SW480 (cell line): ENCODE results near the gene FAM107B.

ENCODE experiments used
- DNase-seq: peaks from one replicate; pipeline ENCODE4 v3.0.0-alpha.2; 2016; ENCODE audit warnings: low spot score

FAM107B gene

DNA sequence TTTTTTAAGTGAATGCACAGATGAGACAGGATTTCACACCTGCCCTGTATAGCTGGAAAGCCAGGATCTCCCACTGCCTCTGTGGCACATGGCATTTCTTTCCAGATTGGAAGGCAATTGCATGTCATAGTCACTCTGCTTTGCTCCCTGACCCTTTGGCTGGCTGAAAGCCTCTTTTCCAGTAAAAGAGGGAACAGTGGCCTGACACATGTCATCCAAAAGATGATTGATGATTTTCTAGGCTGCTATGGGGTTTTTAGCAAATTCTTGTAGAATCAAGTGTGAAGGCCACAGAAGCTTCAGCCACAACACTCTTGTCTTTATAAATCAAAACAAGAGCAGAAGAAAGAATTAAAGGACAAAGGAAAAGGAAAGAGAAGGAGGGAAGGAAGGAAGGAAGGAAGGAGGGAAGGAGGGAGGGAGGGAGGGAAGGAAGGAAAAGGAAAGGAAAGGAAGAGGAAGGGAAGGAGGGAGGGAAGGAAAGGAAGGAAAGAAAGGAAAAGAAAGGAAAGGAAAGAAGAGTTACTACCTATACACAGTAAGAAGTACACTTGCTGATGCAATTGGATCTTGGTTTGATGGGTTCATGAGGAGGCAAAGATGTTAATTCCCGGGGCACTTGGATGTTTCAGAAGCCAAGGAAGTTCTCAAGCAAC is 285.0 kb downstream of the FAM107B start:
- no peak for DNase-seq

DNA sequence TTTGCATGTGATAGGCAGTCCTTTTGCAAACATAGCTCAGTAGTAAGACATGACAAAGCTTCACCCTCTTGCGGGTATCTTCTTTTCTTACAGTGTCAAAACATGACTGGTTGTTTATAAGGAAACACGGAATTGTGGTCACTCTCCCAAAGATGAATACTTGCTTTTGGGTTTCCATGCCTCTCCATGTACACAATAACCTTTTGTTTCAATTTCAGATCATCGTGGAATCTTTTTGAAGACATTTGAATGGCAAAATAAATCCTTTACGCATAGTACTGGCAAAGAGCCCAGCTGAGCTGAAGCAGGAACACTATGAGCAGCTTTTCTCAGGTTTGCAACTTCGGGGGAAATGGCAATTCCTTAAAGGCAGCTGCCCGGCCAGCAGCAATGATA is 287.2 kb downstream of the FAM107B start:
- no peak for DNase-seq

DNA sequence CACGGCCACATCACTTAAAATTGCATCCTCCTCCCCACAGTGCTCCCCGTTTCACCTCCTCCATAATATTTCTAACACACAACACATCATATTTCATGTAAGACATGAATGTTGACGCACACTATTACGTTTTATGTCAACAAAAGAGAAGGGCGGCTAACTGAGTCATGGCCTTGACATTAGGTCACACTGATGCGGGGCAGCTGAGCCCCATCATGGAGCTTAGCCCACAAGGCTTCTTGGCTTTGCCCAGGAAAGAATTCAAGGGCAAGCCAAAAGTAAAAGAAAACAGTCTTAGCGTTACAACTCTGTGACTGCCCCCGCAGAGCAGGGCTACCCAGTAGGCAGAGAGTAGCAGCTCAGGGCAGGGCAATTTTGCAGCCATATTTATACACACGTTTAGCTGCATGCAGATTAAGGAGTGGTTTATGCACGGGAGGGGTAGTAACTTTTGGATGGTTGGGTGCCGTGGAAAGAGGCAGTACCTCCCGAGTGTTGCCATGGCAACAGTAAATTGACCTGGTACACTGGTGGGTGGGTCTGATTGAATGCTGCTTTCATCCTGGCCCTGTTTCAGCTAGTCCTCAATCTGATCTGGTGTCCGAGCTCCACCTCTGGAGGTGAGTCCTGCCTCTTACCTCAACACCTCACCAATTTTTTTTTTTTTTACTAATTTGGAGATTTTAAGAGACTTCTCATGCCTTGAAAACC is 287.8 kb downstream of the FAM107B start:
- DNase-seq, result no peak

DNA sequence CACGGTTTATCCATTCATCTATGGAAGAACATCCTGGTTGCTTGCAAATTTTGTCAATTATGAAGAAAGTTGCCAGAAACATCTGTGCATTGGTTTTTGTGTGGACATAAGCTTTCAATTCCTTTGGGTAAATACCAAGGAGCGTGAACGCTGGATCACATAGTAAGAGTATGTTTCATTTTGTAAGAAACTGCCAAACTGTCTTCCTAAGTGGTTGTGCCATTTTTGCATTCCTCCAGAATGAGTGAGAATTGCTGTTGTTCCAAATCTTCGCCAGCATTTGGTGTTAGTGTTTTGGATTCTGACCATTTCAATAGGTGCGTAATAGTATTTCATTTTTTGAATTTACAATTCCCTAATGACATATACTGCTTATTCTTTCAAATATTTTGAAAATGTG is 288.7 kb downstream of the FAM107B start:
- no peak for DNase-seq

GRCh38 chr10:14483417-14483816 is 291.3 kb downstream of the FAM107B start:
- no peak for DNase-seq

DNA sequence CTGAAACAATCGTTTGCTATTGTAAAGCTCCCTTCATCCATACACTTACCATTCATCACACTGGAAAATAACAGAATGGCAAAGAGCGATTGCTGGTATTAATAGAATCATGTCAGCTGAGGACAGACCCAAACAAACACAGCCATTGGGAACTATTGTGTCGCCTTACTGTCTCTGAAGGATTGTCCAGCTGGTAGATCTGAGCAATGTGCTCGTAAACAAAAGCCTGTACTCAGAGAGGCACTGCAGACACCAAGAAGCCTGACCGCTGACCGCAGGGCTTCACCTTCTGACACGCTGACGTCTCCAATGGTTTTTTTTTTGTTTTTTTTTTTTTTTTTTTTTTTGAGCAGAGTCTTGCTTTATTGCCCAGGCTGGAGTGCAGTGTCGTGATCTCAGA is 292.9 kb downstream of the FAM107B start:
- DNase-seq, result no peak

DNA sequence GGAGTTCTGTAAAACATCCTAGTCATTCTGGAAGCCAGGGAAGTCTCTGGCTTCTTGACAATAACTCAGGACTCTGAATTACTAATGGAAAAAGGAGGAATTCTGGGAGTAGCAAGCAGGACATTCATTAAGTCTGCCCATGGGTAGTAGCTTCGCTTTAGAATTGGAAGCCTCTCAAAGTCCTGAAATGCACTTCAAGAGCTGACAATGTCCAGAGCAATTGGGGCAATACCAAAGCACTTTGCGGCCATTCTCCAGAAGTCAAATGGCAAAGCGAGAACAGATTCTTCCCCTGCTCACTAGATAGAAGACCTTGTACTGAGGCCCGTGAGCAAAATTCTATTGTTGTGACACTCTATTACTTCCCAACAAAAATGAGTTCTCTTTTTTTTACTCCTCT is 293.7 kb downstream of the FAM107B start:
- no peak for DNase-seq

- DNase-seq, result peak; percentile 36
Measured at GRCh38 chr10:14478604-14479003, 296.1 kb downstream of the FAM107B start.

- DNase-seq, result no peak
Measured at GRCh38 chr10:14478201-14478600, 296.5 kb downstream of the FAM107B start.

GRCh38 chr10:14477408-14477710 is 297.3 kb downstream of the FAM107B start:
- DNase-seq, result no peak

DNA sequence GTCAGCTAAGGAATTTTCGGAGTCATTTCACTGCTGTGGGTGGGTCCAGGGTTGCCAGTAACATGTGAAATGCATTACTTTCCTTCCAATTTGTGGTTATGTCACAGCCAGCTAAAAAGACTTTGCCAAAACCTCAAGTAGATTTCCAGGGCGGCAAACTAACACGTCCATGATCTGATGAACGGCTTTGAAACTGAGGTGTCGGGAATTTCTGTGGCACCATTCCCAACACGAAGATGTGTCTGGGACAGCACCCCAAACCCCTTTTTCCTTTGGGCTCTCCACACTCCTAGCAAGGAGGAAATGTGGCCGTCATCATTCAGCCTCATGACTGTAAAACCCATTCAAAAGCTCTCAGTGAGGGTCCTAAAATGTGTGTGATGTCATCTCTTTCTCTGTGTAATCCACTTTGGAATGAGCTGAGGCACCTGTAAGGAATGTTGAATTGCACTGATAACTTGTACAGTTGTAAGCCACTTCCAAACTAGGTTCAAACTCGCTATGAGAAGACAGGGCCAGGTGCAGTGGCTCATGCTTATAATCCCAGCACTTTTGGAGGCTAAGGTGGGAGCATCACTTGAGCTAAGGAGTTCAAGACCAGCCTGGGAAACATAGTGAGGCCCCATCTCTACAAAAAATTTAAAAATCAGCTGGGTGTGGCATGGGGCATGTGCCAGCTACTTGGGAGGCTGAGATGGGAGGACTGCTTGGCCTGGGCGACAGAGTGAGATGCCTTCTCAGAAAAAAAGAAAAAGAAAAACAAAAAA is 297.9 kb downstream of the FAM107B start:
- DNase-seq, result no peak

GRCh38 chr10:14476006-14476405 is 298.7 kb downstream of the FAM107B start:
- no peak for DNase-seq

GRCh38 chr10:14474656-14475055 is 300.0 kb downstream of the FAM107B start:
- DNase-seq, result no peak

DNA sequence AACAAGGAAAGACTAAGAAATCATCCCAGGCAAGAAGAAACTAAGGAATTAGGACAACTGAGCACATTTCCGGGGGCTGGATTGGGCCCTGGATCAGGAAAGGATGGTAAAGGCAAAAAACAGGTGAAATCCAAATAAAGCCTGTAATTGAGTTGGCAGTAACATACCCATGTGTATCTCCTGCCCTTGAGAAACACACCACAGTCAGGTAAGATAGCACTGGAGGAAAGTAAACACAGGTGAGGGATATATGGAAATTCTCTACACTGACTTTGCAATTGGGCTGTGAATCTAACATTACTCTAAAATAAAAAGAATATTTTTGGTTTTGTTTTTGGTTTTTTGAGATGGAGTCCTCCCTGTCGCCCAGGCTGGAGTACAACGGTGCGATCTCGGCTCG is 303.8 kb downstream of the FAM107B start:
- no peak for DNase-seq

DNA sequence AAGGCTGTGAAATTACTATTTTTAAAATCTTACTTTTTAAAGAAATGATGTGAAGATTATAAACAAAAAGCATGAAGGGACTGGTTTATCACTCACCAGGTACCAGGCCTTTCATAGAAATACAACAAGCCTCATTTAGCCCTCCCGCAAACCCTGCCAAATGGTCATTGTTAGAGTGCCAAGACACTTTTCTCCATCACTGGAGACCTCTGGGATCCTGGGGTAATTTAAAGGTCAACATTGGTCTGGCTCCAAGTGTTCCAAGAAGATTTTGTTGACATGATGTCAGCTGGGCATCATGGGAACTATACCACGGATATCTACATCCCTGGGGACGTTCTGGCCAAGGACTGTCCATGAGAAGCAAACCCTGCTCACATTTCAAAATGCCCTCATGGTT is 306.0 kb downstream of the FAM107B start:
- no peak for DNase-seq
